GM23338 (cell line): ENCODE measurements around the gene SGK1. TPM values are rescaled to one million over a fixed set of nuclear protein-coding genes. Genes with fewer than 3 reads are reported as not detected.

Source experiments
- ATAC-seq: fragments of 200-7000 bp; cut with Tn5 transposase; 3 replicates; pipeline ENCODE4 v1.9.1; 2020
- DNase-seq: peaks from one replicate; pipeline ENCODE4 v3.0.0-alpha.2; 2015; ENCODE audit warnings: low spot score
- H2AFZ ChIP-seq: fragments of 200-600 bp; sonication (generic); 2 replicates; pipeline ENCODE4 v1.8.0; 2016; ENCODE audit warnings: antibody characterized with exemption, mild to moderate bottlenecking, moderate library complexity
- H3F3A ChIP-seq: fragments of 200-600 bp; sonication (generic); replicated peaks from 2 replicates; pipeline ENCODE4 v1.8.0; 2017; ENCODE audit warnings: antibody characterized with exemption, mixed run types, low read depth
- H3K27ac ChIP-seq: fragments of 200-600 bp; sonication (generic); 2 replicates; pipeline ENCODE4 v1.6.1; 2016; ENCODE audit warnings: low read depth
- H3K27me3 ChIP-seq: fragments of 200-600 bp; sonication (generic); 2 replicates; pipeline ENCODE4 v1.8.0; 2016; ENCODE audit warnings: mild to moderate bottlenecking, mixed run types, moderate library complexity; ENCODE audit not compliant: insufficient read depth
- H3K36me3 ChIP-seq: fragments of 200-600 bp; sonication (generic); 2 replicates; pipeline ENCODE4 v1.8.0; 2016; ENCODE audit warnings: mild to moderate bottlenecking; ENCODE audit not compliant: insufficient read depth
- H3K4me1 ChIP-seq: fragments of 200-600 bp; sonication (generic); 2 replicates; pipeline ENCODE4 v1.8.0; 2016; ENCODE audit warnings: mild to moderate bottlenecking, moderate library complexity; ENCODE audit not compliant: insufficient read depth
- H3K4me2 ChIP-seq: fragments of 200-600 bp; sonication (generic); 2 replicates; pipeline ENCODE4 v1.7.1; 2017; ENCODE audit warnings: mixed run types
- H3K4me3 ChIP-seq: fragments of 200-600 bp; sonication (generic); 2 replicates; pipeline ENCODE4 v1.6.1; 2016; ENCODE audit warnings: mixed run types
- H3K79me2 ChIP-seq: fragments of 200-600 bp; sonication (generic); replicated peaks from 2 replicates; pipeline ENCODE4 v1.8.0; 2017; ENCODE audit warnings: mild to moderate bottlenecking; ENCODE audit not compliant: insufficient read depth
- H3K9me2 ChIP-seq: fragments of 200-600 bp; sonication (generic); 2 replicates; pipeline ENCODE4 v1.8.0; 2017; ENCODE audit not compliant: insufficient read depth
- H4K20me1 ChIP-seq: fragments of 200-600 bp; sonication (generic); replicated peaks from 2 replicates; pipeline ENCODE4 v1.8.0; 2017; ENCODE audit warnings: mild to moderate bottlenecking; ENCODE audit not compliant: insufficient read depth
- H3K27ac Mint-ChIP-seq: 2 replicates; pipeline ENCODE4 v1.8.0; 2020; ENCODE audit warnings: inconsistent platforms, mild to moderate bottlenecking, moderate library complexity, mixed read lengths
- H3K27me3 Mint-ChIP-seq: 3 replicates; pipeline ENCODE4 v1.8.0; 2022; ENCODE audit warnings: low read depth, mild to moderate bottlenecking, moderate library complexity, mixed read lengths, inconsistent platforms; ENCODE audit not compliant: insufficient read depth, poor library complexity
- H3K36me3 Mint-ChIP-seq: 3 replicates; pipeline ENCODE4 v1.8.0; 2021; ENCODE audit warnings: low read depth, mild to moderate bottlenecking, inconsistent platforms, moderate library complexity, mixed read lengths
- H3K4me1 Mint-ChIP-seq: 3 replicates; pipeline ENCODE4 v1.8.0; 2020; ENCODE audit warnings: mild to moderate bottlenecking, inconsistent platforms, mixed read lengths
- H3K4me3 Mint-ChIP-seq: 3 replicates; pipeline ENCODE4 v1.8.0; 2021; ENCODE audit warnings: moderate library complexity, mild to moderate bottlenecking, inconsistent platforms, mixed read lengths
- H3K9me3 Mint-ChIP-seq: 3 replicates; pipeline ENCODE4 v1.8.0; 2020; ENCODE audit warnings: moderate library complexity, mild to moderate bottlenecking, inconsistent platforms, mixed read lengths
- CREB1 ChIP-seq: fragments of 250-450 bp; sonication (Bioruptor Pico); IDR thresholded peaks from 2 replicates; pipeline ENCODE4 v1.5.0; 2020; ENCODE audit warnings: low read depth, mild to moderate bottlenecking, moderate library complexity
- EZH2 ChIP-seq: fragments of 200-600 bp; sonication (generic); IDR thresholded peaks from one replicate; pipeline ENCODE4 v1.8.0; 2017; ENCODE audit warnings: antibody characterized with exemption, mild to moderate bottlenecking, low read depth; ENCODE audit not compliant: unreplicated experiment
- POLR2AphosphoS5 ChIP-seq: IDR thresholded peaks from 2 replicates; pipeline ENCODE4 v1.6.1; 2016; ENCODE audit warnings: antibody characterized with exemption, low read depth
- ZNF114 ChIP-seq: fragments of 250-450 bp; sonication (Bioruptor Pico); IDR thresholded peaks from 2 replicates; pipeline ENCODE4 v1.5.0; 2020; ENCODE audit warnings: mild to moderate bottlenecking, moderate library complexity
- ZNF331 ChIP-seq: fragments of 250-450 bp; sonication (Bioruptor Pico); IDR thresholded peaks from 2 replicates; pipeline ENCODE4 v1.5.0; 2020; ENCODE audit warnings: low read depth, mild to moderate bottlenecking, moderate library complexity
- polyA plus RNA-seq: library from polyadenylated mRNA; unstranded; fragments of >200 nt; fragmentation: Nextera tagmentation; extraction: Ambion mirVana; gene quantifications from 2 replicates; pipeline ENCODE4 v1.2.1, GENCODE V29; 2016
- total RNA-seq: library from RNA; depleted of rRNA; stranded (reverse); fragments of >200 nt; shearing (Covaris generic); gene quantifications from 2 replicates; pipeline ENCODE4 v1.2.3, GENCODE V29; 2014
- TF ChIP-seq, protein P1 (sequence below): fragments of 250-450 bp; sonication (Bioruptor Pico); IDR thresholded peaks from 2 replicates; pipeline ENCODE4 v1.5.0; 2020; ENCODE audit warnings: mild to moderate bottlenecking, moderate library complexity

The SGK1 gene
- total and polyA plus RNA-seq, 2 experiments from 2014 or later = 16.3 to 37.2 TPM

DNA sequence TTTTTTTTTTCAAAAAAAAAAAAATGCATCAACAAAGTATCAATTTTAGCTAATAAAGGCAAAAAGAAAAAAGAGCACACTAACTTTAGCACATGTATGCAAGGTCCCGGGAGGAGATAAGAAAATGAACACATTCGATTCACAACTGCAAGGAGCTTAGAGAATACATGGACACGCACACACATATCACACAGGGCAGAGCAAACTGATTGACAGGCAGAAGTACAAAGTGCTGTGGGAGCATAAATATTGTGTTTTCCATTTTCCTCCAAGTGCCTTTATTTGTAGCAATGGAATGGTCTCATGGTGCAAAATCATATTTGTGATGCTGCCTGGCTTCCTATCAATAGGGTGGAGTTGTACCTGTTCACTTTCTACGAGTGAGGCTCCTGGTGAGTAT, 63.8 kb downstream of the SGK1 start (continued):
- TF ChIP-seq, protein P1, sequence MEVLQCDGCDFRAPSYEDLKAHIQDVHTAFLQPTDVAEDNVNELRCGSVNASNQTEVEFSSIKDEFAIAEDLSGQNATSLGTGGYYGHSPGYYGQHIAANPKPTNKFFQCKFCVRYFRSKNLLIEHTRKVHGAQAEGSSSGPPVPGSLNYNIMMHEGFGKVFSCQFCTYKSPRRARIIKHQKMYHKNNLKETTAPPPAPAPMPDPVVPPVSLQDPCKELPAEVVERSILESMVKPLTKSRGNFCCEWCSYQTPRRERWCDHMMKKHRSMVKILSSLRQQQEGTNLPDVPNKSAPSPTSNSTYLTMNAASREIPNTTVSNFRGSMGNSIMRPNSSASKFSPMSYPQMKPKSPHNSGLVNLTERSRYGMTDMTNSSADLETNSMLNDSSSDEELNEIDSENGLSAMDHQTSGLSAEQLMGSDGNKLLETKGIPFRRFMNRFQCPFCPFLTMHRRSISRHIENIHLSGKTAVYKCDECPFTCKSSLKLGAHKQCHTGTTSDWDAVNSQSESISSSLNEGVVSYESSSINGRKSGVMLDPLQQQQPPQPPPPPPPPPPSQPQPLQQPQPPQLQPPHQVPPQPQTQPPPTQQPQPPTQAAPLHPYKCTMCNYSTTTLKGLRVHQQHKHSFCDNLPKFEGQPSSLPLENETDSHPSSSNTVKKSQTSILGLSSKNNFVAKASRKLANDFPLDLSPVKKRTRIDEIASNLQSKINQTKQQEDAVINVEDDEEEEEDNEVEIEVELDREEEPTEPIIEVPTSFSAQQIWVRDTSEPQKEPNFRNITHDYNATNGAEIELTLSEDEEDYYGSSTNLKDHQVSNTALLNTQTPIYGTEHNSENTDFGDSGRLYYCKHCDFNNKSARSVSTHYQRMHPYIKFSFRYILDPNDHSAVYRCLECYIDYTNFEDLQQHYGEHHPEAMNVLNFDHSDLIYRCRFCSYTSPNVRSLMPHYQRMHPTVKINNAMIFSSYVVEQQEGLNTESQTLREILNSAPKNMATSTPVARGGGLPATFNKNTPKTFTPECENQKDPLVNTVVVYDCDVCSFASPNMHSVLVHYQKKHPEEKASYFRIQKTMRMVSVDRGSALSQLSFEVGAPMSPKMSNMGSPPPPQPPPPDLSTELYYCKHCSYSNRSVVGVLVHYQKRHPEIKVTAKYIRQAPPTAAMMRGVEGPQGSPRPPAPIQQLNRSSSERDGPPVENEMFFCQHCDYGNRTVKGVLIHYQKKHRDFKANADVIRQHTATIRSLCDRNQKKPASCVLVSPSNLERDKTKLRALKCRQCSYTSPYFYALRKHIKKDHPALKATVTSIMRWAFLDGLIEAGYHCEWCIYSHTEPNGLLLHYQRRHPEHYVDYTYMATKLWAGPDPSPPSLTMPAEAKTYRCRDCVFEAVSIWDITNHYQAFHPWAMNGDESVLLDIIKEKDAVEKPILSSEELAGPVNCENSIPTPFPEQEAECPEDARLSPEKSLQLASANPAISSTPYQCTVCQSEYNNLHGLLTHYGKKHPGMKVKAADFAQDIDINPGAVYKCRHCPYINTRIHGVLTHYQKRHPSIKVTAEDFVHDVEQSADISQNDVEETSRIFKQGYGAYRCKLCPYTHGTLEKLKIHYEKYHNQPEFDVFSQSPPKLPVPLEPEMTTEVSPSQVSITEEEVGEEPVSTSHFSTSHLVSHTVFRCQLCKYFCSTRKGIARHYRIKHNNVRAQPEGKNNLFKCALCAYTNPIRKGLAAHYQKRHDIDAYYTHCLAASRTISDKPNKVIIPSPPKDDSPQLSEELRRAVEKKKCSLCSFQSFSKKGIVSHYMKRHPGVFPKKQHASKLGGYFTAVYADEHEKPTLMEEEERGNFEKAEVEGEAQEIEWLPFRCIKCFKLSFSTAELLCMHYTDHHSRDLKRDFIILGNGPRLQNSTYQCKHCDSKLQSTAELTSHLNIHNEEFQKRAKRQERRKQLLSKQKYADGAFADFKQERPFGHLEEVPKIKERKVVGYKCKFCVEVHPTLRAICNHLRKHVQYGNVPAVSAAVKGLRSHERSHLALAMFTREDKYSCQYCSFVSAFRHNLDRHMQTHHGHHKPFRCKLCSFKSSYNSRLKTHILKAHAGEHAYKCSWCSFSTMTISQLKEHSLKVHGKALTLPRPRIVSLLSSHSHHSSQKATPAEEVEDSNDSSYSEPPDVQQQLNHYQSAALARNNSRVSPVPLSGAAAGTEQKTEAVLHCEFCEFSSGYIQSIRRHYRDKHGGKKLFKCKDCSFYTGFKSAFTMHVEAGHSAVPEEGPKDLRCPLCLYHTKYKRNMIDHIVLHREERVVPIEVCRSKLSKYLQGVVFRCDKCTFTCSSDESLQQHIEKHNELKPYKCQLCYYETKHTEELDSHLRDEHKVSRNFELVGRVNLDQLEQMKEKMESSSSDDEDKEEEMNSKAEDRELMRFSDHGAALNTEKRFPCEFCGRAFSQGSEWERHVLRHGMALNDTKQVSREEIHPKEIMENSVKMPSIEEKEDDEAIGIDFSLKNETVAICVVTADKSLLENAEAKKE (CRISPR knock-in tag) = no peak
- no peak for TF ChIP-seq ZNF114 (CRISPR knock-in tag)
- TF ChIP-seq CREB1 (CRISPR knock-in tag) = no peak
- TF ChIP-seq ZNF331 (CRISPR knock-in tag) = no peak
- TF ChIP-seq POLR2AphosphoS5 = no peak

DNA sequence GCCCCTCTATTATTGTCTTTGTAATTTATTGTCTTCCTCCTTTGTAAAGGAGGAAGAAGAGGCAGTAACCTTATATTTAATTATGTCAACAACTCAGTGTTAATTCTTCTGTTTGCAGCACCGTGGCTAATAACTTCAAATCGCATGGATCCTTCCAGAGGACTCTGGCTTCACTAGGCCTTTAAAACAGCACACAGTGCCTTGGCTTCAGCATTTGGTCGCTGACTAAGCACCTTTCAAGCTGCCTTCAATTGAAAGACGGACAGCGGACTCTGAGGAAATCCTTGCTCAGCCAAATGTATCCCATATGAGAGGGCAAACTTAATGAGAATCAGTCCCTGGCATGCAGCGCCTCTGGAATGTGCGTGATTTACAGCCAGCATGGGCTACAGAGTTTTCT, 64.2 kb downstream of the SGK1 start:
- no peaks in the 10 kb centered on the region for H3K9me2 ChIP-seq
- no peaks in the 10 kb centered on the region for H3K27me3 ChIP-seq
- H3K27ac ChIP-seq = no peak overlapping the region
- no peaks in the 10 kb centered on the region for H3K9me3 Mint-ChIP-seq
- no peaks in the 10 kb centered on the region for H3K36me3 Mint-ChIP-seq
- no peak overlapping the region for H3K27ac Mint-ChIP-seq
- DNase-seq (peak; percentile 36), ATAC-seq (peak; percentile 59)
- H3K36me3 ChIP-seq = no peaks in the 10 kb centered on the region
- H3K27me3 Mint-ChIP-seq = peaks cover 2% of the 10 kb centered on the region
- H3K4me1 ChIP-seq = peaks cover 3% of the 10 kb centered on the region; the same call in 1 of the 2 replicates
- no peak overlapping the region for H3K4me3 Mint-ChIP-seq
- H4K20me1 ChIP-seq = no peaks in the 10 kb centered on the region
- no peaks in the 10 kb centered on the region for H3F3A ChIP-seq
- H3K4me1 Mint-ChIP-seq = peaks cover 11% of the 10 kb centered on the region
- TF ChIP-seq EZH2 = no peak
- H3K4me2 ChIP-seq = no peak overlapping the region
- H2AFZ ChIP-seq = no peak overlapping the region; the same call in 1 of the 2 replicates
- H3K79me2 ChIP-seq = no peaks in the 10 kb centered on the region
- H3K4me3 ChIP-seq = no peak overlapping the region
